GM19238 (cell line): ENCODE results near the gene LYL1.

Source experiments
- DNase-seq: peaks from one replicate; pipeline ENCODE4 v3.0.0; 2011; ENCODE audit warnings: low spot score; ENCODE audit not compliant: insufficient read length

LYL1 gene

DNA sequence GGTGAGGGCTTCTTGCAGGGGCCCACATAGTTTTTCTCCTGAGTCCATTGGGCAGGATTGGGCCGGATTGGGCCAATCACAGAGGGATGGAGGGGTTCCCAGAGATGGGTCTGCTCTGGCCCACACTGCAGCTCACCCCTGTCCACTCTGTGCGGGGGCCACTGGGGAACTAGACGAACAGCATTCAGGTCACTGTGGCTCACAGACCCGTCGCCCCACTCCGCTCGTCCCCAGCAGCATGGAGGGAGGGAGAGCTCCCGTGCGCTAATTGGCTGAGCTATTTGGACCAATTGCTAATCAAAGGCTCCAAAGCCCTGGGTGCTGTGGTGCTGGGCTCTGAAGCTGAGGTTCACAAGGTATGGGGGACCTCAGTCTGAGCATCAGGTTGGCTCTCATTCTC lies 26.7 kb upstream of the LYL1 start:
- DNase-seq, result no peak

DNA sequence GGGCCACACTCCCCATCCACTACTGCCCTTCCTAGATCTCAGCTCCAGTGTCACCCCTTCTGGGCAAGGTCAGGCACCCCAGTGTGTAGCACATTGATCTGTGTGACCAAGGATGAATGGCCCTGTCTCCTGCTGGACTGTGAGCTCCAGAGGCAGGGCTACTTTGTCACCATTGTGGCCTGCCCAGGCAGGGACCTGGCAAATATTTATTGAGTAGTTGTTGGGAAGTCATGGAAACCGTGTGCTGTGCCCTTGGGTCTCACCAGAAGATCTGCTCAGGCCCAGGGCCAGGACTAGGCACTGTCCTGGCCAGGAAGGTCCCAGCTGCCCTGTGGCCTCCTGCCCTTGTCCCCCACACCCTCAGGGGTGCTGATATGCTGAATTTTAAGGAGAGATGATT lies 25.9 kb upstream of the LYL1 start:
- DNase-seq, result no peak

DNA sequence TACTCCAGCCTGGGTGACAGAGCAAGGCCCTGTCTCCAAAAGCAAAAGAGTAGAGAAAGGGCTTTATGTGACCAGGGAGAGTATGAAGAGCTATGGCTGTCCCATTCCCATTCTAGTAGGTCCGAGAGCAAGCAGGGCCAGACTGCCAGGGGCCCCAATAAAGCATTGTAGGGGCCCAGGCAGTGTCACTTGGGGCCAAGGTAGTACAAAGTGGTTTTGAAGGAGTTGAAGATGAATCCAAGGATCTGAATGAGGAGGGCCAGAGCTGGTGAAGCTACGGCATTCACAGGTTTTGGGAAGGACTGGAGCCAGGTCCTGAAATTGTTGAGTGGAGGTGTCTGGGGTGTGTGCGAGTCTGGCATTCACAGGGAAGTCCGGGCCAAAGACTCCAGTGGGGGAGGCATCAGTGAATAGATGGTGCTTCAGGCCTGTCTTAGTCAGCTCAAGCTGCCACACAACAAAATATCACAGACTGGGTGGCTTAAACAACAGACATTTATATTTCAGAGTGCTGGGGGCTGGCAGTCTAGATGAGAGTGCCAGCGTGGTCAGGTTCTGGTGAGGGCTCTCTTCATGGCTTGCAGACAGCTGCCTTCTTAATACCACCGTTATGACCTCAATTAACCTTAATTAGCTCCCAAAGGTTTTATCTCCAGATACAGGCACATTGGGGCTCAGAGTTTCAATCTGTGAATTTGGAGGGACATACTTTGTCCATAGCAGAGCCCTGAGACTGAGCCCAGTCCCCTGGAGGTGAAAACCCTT lies 25.3 kb upstream of the LYL1 start:
- DNase-seq, result no peak

DNA sequence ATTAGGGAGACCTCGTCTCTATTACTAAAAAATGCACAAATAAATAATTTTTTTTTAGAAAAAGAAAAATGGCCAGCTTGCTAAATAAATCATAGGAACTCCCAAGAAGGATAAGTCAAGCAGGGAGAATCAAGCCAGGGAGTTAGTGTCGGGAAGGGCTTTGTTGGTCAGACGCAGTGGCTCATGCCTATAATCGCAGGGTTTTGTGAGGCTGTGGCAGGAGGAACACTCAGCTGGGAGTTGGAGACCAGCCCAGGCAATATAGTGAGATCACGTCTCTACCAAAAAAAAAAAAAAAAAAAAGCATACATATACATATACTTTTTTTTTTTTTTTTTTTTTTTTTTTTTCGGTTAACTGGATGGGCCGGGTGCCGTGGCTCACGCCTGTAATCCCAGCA lies 24.4 kb upstream of the LYL1 start:
- DNase-seq, result no peak

DNA sequence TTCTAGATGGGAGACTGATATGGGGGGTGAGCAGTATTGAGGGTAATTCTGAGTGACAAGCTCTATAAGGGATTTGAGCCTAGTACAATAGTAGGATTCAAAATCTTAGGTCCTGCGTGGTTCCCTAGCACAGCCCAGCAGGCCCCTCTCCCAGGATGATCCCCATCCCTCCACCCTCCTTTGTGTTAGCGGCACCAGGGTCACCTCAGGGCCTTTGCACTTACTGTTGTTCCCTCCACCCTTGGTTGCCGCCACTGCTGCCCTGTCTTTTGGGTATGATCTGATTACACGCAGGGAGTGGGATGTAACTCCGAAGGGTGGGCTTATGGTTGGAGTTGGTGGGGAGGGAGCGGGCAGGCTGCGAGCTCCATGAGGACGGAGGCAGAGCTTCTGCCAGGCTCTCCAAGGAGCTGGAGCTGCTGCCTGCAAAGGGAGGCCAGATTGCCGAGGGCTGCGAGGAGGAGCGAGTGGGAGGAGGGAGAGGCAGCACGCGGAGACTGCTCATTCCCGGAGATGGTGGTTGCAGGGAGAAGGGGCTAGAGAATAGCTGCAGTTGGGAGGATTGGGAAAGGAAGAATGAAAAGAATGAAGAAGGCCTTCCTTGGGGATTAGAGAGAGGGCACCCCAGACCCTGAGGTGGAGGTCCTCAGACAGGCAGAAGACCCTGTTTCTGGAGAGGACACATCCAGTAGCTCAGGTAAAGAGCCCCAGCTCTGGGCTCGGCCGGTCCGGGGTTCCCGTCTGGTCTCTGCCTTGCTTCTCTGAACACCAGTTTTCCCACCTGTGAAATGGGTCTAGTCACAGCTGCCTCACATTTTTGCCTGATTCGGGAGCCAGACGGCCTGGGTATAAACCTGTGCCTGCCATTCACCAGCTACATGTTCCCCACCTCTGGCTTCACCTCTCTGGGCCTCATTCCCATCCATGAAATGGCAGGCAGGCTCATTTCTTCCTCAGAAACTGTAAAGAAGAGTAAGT lies 20.6 kb upstream of the LYL1 start:
- no peak for DNase-seq

DNA sequence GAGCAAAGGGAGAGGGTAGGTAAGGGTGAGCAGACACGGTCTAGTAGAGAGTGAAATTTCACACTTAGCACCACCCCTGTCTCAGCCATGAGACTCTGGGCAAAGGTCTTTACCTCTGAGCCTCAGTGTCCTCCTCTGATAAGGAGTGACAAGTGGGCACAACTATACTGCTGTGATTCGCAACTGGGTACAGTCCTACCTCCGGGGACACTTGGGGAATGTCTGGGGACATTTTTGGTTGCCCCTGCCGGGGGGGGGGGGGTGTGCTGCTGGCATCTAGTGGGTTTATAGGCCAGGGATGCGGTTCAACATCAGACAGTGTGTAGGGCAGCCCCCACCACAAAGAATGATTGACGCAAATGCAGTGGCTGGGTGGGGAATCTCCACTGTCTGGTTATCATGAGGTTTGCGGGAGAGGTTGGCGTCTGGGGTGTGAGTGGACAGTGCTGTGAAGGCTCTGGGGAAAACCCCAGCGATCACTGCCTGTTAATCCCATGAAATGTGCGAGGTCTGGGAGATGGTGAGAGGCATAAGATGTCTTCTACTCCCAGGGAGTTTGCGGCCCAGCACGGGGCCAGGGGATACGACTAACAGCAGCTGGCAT lies 19.7 kb upstream of the LYL1 start:
- no peak for DNase-seq

DNA sequence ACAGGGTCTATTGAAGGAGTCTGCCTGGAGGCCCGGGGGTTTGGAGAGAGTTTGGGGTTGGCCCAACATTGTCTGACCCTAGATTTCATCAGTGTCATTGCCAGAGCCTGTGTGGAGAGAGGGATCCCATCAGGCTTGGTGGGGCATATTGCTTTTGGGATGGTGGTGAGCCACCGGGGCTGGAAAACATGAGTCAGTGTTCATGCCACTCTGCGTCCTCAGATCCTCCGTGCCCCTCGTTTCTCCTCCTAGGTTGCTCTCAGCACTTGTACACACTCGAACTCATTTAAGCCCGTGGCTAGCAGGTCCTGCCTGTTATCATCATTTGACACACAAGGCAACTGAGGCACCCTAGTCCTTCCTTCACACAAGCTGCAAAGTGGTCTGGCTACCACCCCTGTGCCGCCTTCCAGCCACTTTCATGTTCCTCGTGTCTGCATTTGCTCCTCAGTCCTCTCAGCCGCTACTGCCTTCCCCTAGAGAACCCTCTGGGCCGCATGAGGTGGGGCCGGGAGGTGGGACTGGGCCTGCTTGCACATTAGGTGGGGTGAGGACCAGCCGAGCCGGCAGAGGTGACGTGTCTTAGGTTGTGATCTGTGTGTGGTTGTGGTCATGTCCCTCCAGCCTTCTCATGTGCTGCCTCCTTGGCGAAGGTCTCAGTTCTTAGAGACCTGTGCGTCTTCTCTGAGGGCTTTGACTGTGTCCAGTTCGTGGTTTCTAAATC lies 19.1 kb upstream of the LYL1 start:
- DNase-seq, result no peak

DNA sequence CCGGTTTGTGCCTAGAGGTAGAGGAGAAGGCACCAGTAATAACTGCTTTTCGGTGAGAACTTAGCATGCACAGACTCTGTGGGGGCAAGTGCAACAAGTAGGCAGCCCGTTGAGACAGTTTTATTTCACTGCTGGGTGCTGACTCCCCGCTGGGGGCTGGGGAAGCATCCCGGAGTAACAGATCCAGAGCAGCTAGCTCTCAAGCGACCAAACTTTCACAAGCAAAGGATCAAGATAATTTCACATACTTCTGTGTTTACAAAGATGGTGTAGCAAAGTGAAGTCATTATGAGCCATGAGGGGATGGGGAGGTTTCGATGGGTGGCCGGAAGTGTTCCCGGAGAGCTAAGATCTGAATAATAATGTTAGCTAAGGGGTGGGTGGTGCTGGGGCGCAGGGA lies 18.2 kb upstream of the LYL1 start:
- no peak for DNase-seq

- no peak for DNase-seq
Observed at GRCh38 chr19:13120031-13120430, 17.4 kb upstream of the LYL1 start.

DNA sequence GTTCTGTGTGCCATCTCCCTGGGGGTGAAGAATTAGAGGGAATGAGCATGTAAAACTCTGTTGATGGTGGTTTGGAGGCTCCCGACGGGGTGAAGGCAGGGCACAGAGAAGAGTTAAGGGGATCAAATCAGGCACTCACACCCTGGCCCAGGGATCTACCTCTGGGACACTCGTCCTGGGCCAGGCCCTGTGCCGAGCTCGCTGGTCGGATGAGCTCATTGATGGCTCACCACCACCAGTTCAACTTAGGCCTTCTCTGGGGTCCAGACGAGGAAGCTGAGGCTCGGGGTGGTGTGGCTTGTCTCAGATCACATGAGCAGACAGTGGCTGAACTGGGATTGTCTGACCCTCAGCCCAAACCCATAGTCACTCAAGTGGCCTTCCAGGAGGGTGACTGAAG lies 17.0 kb upstream of the LYL1 start:
- no peak for DNase-seq

- DNase-seq, result peak; percentile 71
Observed at GRCh38 chr19:13118424-13119193, 16.0 kb upstream of the LYL1 start.

GRCh38 chr19:13117772-13118423 lies 15.2 kb upstream of the LYL1 start, which contains the start of gene NACC1:
Gene NACC1, plus strand, starts transcription at chr19:13118264. Its CDS starts 16,944 bp downstream, at chr19:13135208.
- DNase-seq, result peak; percentile 98

DNA sequence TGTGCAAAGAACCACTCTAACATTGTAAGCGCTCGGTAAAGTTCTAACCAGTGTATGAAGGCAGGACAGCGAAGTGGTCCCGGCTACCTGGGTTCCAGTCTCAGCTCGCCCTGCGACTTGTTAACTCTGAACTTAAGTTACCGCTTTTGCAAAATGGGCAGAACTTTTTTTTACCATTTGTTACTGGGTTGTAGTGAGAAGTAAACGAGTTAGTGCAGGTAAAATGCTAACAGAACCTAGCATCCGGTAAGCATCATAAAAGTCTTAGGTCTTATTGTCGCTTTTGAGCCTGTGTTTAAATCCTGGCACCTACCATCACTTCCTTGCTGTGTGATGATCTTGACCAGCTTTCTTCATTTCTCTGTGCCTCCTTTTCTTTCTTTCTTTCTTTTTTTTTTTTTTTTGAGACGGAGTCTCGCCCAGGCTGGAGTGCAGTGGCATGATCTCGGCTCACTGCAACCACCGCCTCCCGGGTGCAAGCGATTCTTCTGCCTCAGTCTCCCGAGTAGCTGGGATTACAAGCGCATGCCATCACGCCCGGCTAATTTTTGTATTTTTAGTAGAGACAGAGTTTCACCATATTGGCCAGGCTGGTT lies 14.6 kb upstream of the LYL1 start:
- DNase-seq, result no peak

DNA sequence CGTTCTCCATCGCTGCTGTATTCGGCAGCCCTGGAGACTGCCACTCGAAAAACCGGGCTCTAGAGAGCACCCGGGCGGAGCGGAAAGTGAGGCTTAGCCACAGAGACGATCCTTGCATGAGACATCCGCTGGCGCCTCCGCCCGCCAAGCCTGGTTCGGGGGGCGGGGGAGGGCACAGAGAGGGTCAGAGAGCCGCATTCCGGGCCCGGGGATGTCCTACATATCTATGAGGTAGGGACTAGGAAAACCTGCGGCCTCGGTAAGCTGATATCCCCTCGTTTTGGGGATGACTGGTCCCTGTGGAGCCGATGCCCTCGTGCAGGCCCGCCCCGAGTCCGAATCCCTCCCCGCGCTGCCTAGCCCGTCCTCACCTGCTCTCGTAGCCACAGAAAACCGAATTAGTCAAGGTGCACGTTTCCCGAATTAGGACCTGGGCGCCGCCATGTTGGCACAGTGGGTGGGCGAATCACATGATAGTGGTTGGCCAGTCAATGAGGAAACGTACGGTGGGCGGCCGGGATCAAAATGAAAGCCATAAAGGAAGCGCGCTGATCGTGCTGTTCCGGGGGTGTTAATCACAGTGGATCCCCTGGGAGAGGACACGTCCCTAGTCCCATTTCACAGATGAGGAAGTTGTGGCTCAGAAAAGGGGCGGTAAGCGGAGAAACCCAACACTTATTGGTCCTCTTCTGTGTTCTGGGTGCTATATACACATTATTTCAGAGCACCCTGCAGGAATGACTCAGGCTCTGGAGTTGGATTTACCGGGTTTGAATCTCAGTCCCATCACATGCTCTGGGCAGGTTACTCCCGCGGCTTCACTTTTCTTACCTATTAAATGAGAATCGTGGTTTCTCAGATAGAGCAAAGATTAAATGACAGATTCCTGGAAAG lies 13.9 kb upstream of the LYL1 start, which contains the start of gene TRMT1:
TRMT1 (minus strand) TSS at position 459 of the 894 bp plus-strand sequence; CDS start at position 118, 341 bp downstream.
- peak; percentile 96 for DNase-seq

GRCh38 chr19:13115936-13116281 lies 13.3 kb upstream of the LYL1 start:
- DNase-seq, result no peak

- no peak for DNase-seq
Observed at GRCh38 chr19:13112555-13112954, 9.9 kb upstream of the LYL1 start.

GRCh38 chr19:13110099-13110610 lies 7.5 kb upstream of the LYL1 start:
- DNase-seq, result no peak

GRCh38 chr19:13109361-13110098 lies 6.9 kb upstream of the LYL1 start:
- DNase-seq, result no peak
